GM12878 (cell line): ENCODE data around the gene NEK10. TPM values are rescaled to one million over a fixed set of nuclear protein-coding genes. Genes with fewer than 3 reads are reported as not detected.

Experiments used
- ATAC-seq: fragments of 200-7000 bp; cut with Tn5 transposase; 3 replicates; pipeline ENCODE4 v1.9.1; 2020; ENCODE audit warnings: mild to moderate bottlenecking, moderate library complexity
- BruUV-seq: library from RNA; stranded (reverse); fragments of 400-500 nt; replicated peaks from 2 replicates; lab custom pipeline; 2021; lab: Mats Ljungman, UMichigan
- CTCF ChIA-PET: fragments of 300-600 bp; sonication (Branson Sonifier 250); formaldehyde crosslinking; extraction: SDS; loops from one replicate; lab custom pipeline; 2021; ENCODE audit warnings: inconsistent platforms; lab: Yijun Ruan, JAX
- POLR2A ChIA-PET: fragments of 350-600 bp; formaldehyde crosslinking; extraction: SDS; loops from one replicate; lab custom pipeline; 2021; ENCODE audit warnings: inconsistent platforms; lab: Charles Lee
- RAD21 ChIA-PET: fragments of 300-600 bp; sonication (Branson Sonifier 250); formaldehyde crosslinking; loops from one replicate; lab custom pipeline; 2023; ENCODE audit warnings: antibody characterized with exemption; ENCODE audit not compliant: unreplicated experiment; lab: Charles Lee
- SMC1A ChIA-PET: fragments of 300-600 bp; sonication (Branson Sonifier 250); formaldehyde crosslinking; loops from one replicate; lab custom pipeline; 2023; ENCODE audit not compliant: unreplicated experiment, uncharacterized antibody; lab: Charles Lee
- DNase-seq: peaks from one replicate; pipeline ENCODE4 v3.0.0-alpha.2; 2011; ENCODE audit warnings: low read depth, low spot score
- FAIRE-seq: peaks from 3 replicates; lab custom pipeline; 2011; peaks lifted over from hg19 to GRCh38; lab: Jason Lieb, UNC
- H2AFZ ChIP-seq: 2 replicates; pipeline ENCODE4 v1.6.0; 2011; ENCODE audit warnings: low read depth, low read length, control low read depth; ENCODE audit not compliant: control insufficient read depth
- H3K27ac ChIP-seq: 2 replicates; pipeline ENCODE4 v1.5.1; 2011; ENCODE audit warnings: control low read depth; ENCODE audit not compliant: control insufficient read depth, insufficient read depth
- H3K27me3 ChIP-seq, 2 experiments: replicated peaks in 1 of 2; 2 replicates each; pipeline versions ENCODE4 v1.6.0 to v1.6.1; 2011; ENCODE audit warnings: low read length in 1 of 2; ENCODE audit not compliant: control insufficient read depth in 2 of 2, insufficient read depth in 2 of 2
- H3K36me3 ChIP-seq, 2 experiments: 2 replicates each; pipeline ENCODE4 v1.5.1; 2011; ENCODE audit warnings: low read length in 1 of 2; ENCODE audit not compliant: control insufficient read depth in 2 of 2, insufficient read depth in 2 of 2
- H3K4me1 ChIP-seq: 2 replicates; pipeline ENCODE4 v1.6.1; 2011; ENCODE audit warnings: mild to moderate bottlenecking, low read length, moderate library complexity, mixed read lengths; ENCODE audit not compliant: control insufficient read depth, insufficient read depth
- H3K4me2 ChIP-seq: 2 replicates; pipeline ENCODE4 v1.6.0; 2011; ENCODE audit warnings: control low read depth; ENCODE audit not compliant: control insufficient read depth, insufficient read depth
- H3K4me3 ChIP-seq: fragments of 200-600 bp; sonication (generic); 2 replicates; pipeline ENCODE4 v1.5.1; 2016
- H3K79me2 ChIP-seq: 2 replicates; pipeline ENCODE4 v1.6.0; 2011; ENCODE audit warnings: low read length; ENCODE audit not compliant: control insufficient read depth, insufficient read depth
- H3K9ac ChIP-seq: 2 replicates; pipeline ENCODE4 v1.8.0; 2011; ENCODE audit warnings: low read length, control low read depth, mixed read lengths; ENCODE audit not compliant: control insufficient read depth, insufficient read depth
- H3K9me3 ChIP-seq: replicated peaks from 3 replicates; pipeline ENCODE4 v1.5.1; 2011; ENCODE audit warnings: mild to moderate bottlenecking, low read length; ENCODE audit not compliant: control insufficient read depth, insufficient read depth
- H4K20me1 ChIP-seq: 2 replicates; pipeline ENCODE4 v1.6.0; 2011; ENCODE audit not compliant: control insufficient read depth, insufficient read depth
- ATF7 ChIP-seq: fragments of 450-650 bp; IDR thresholded peaks from 2 replicates; pipeline ENCODE4 v1.6.1; 2016; ENCODE audit warnings: low read depth, mild to moderate bottlenecking
- DPF2 ChIP-seq: fragments of 450-650 bp; IDR thresholded peaks from 2 replicates; pipeline ENCODE4 v1.6.1; 2017; ENCODE audit warnings: mild to moderate bottlenecking
- IRF4 ChIP-seq: IDR thresholded peaks from 2 replicates; pipeline ENCODE4 v1.6.1; 2011; ENCODE audit warnings: low read depth, low read length
- JUNB ChIP-seq: IDR thresholded peaks from 2 replicates; pipeline ENCODE4 v1.6.1; 2016; ENCODE audit warnings: antibody characterized with exemption, mild to moderate bottlenecking
- MTA2 ChIP-seq: fragments of 450-650 bp; IDR thresholded peaks from 2 replicates; pipeline ENCODE4 v1.6.1; 2016; ENCODE audit warnings: low read depth, mild to moderate bottlenecking, moderate library complexity
- RFX5 ChIP-seq: IDR thresholded peaks from 2 replicates; pipeline ENCODE4 v1.6.1; 2011; ENCODE audit warnings: low read depth, low read length, improper control_type of control experiment
- WGBS: methylation state at CpG from one replicate; pipeline ENCODE4 v1.1.6; 2016; ENCODE audit warnings: low lambda C conversion rate; ENCODE audit not compliant: insufficient replicate concordance, insufficient coverage; ENCODE audit errors: missing lambda C conversion rate; 5-methylcytosine and 5-hydroxymethylcytosine counted together
- in situ Hi-C: fragments of 300-500 bp; cut with MboI; formaldehyde crosslinking; loops from 9 replicates; pipeline ENCODE4 v1.14.3; 2018; ENCODE audit warnings: mixed read lengths
- intact Hi-C: fragments of 100-400 bp; cut with micrococcal nuclease; formaldehyde crosslinking; loops from one replicate; pipeline ENCODE4 v1.14.2; 2022; ENCODE audit not compliant: unreplicated experiment
- polyA plus RNA-seq, 11 experiments: library from polyadenylated mRNA; depleted of rRNA in 4 of 11; unstranded in 6 of 11; stranded (reverse) in 5 of 11; fragments of >200 nt; fragmentation: Nextera tagmentation in 4 of 11; fragmentation: Illumina TruSeq in 1 of 11; extraction: Ambion mirVana in 4 of 11; extraction: Trizol in 1 of 11; gene quantifications; 1 replicate in 1 of 11; 2 replicates in 10 of 11; pipeline versions ENCODE4 v1.2.1 to v1.2.3, GENCODE V29; 2011 to 2016; ENCODE audit warnings: inconsistent platforms in 2 of 11, missing spikeins in 2 of 11, low read depth in 1 of 11
- total RNA-seq, 4 experiments: library from RNA; depleted of rRNA in 3 of 4; stranded (reverse); fragments of >200 nt in 3 of 4; fragmentation: Illumina TruSeq in 1 of 4; extraction: Trizol in 1 of 4; gene quantifications; 2 replicates each; pipeline versions ENCODE4 v1.2.1 to v1.2.3, GENCODE V29; 2013 to 2021
- TF ChIP-seq, protein P1 (sequence below): IDR thresholded peaks from 2 replicates; pipeline ENCODE4 v1.6.1; 2012; ENCODE audit warnings: low read length, inconsistent platforms
- TF ChIP-seq, protein P2 (sequence below): IDR thresholded peaks from 2 replicates; pipeline ENCODE4 v1.6.1; 2011; ENCODE audit warnings: low read depth, low read length, improper control_type of control experiment, borderline replicate concordance

Gene NEK10
- total and polyA plus RNA-seq, 10 of the 15 experiments (the other 5 are each of a cell fraction or from before 2014, with no cell fraction given), result 0.06 to 0.40 (median 0.16) TPM; not detected in 2

- Histone ChIP-seq H3K27me3 (no peaks in the 10 kb centered on the region), H3K36me3 (peaks cover 0 to 5% of the 10 kb centered on the region in 2 experiments; a peak in 3 of 4 replicates), H4K20me1 (no peaks in the 10 kb centered on the region), H3K9ac (no peak overlapping the region), H2AFZ (no peak overlapping the region), H3K9me3 (no peaks in the 10 kb centered on the region), H3K4me2 (no peak overlapping the region), H3K4me3 (no peak overlapping the region), H3K4me1 (no peaks in the 10 kb centered on the region), H3K79me2 (no peaks in the 10 kb centered on the region), H3K27ac (no peak overlapping the region)
- intact Hi-C loops (no loop called here), in situ Hi-C loops (no loop called here)
- CTCF ChIA-PET, result interaction anchor here (1.0 to 1.4 kb wide), 2 partner anchors 31 to 89 kb away, joined by 3 read pairs; no protein-coding TSS in a partner anchor
- 62% methylated on average over 3 of the region's 3 CpGs for WGBS
- RAD21 ChIA-PET, result no interaction called here
- no peak for ATAC-seq
- SMC1A ChIA-PET, result interaction anchor here (0.8 kb wide), 1 partner anchor 9 kb away, joined by 3 read pairs; no protein-coding TSS in a partner anchor
- 0 out of 2 replicates have a peak, but pooled peaks have one; percentile 12 for TF ChIP-seq MTA2
- no peak for TF ChIP-seq DPF2
- TF ChIP-seq JUNB, result peak; percentile 92
- peak; percentile 61 for TF ChIP-seq ATF7
- TF ChIP-seq, protein P1, sequence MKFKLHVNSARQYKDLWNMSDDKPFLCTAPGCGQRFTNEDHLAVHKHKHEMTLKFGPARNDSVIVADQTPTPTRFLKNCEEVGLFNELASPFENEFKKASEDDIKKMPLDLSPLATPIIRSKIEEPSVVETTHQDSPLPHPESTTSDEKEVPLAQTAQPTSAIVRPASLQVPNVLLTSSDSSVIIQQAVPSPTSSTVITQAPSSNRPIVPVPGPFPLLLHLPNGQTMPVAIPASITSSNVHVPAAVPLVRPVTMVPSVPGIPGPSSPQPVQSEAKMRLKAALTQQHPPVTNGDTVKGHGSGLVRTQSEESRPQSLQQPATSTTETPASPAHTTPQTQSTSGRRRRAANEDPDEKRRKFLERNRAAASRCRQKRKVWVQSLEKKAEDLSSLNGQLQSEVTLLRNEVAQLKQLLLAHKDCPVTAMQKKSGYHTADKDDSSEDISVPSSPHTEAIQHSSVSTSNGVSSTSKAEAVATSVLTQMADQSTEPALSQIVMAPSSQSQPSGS, result peak; percentile 61
- TF ChIP-seq, protein P2, sequence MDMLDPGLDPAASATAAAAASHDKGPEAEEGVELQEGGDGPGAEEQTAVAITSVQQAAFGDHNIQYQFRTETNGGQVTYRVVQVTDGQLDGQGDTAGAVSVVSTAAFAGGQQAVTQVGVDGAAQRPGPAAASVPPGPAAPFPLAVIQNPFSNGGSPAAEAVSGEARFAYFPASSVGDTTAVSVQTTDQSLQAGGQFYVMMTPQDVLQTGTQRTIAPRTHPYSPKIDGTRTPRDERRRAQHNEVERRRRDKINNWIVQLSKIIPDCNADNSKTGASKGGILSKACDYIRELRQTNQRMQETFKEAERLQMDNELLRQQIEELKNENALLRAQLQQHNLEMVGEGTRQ, result no peak
- no peak for TF ChIP-seq RFX5
- TF ChIP-seq IRF4, result peak; percentile 52; the same call in 1 of the 2 replicates
- BruUV-seq, result no TSS peak
- POLR2A ChIA-PET, result no interaction called here
- FAIRE-seq, result peak; percentile 68
- DNase-seq, result no peak
These were observed 11.5 kb upstream of the NEK10 start for GRCh38 chr3:27380433-27381357.
